ENCODE measurements around the gene BRD2. TPM values are rescaled to one million over a fixed set of nuclear protein-coding genes. Genes with fewer than 3 reads are reported as not detected.

The BRD2 gene
- polyA plus RNA-seq, 1 donor: 222 TPM

GRCh38 chr6:32946893-32947292 lies 21.5 kb upstream of the BRD2 start:
- no peaks in the 10 kb centered on the region for H3K9me3 ChIP-seq (ENCODE audit: control insufficient read depth, low read depth, low read length)

DNA sequence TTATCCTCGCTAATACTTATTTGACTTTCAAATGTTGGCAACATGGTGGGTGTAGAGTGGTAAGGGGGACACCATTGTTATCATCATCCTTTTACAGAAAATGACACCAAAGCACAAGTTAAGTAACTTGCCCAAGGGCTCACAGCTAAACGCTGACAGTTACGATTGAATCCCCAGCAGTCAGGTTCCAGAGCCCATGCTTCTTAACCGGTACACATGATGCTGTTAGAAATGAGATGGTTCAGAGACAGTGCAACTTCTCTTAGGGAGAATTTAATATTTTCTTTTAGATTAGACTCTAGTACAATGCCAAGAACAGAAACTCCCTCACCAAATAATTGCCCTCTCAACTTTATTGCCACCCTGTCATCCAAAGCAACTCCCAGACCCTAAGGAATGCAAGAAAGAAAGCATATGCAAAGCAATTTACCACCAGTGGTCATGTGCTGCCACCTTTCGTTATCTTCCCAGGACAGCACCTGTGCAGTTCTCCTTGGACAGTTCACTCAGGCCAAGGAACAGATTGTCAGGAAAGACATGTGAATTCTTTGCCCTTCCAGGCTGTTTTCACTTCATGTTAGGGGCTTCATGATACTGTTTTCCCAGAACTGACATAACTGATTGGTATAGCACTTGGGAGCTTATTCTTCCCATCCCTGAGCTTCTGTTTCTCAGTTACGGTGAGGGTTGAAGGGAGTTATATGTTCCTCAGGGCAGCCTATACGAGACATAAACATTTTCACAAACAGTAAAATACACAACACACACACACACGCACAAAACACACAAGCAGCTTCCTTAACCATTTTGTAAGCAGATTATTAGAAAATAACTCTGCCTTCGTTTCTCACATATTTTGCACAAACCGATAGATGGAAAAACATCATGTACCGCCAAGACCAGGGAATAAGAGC lies 20.6 kb upstream of the BRD2 start:
- Histone ChIP-seq H3K9me3 (ENCODE audit: control insufficient read depth, low read depth, low read length) (no peaks in the 10 kb centered on the region), H3K4me3 (ENCODE audit: low read length) (no peak overlapping the region), H3K27ac (ENCODE audit: low read length) (no peak overlapping the region), H3K27me3 (ENCODE audit: control insufficient read depth, insufficient read depth, low read length) (no peaks in the 10 kb centered on the region), H3K4me1 (ENCODE audit: control insufficient read depth, insufficient read depth, low read length) (no peaks in the 10 kb centered on the region), H3K36me3 (ENCODE audit: control insufficient read depth, insufficient read depth, low read length) (no peaks in the 10 kb centered on the region)
- peak; percentile 57 to 63 for DNase-seq
- 60% methylated on average over 1 of the region's 11 CpGs for WGBS (ENCODE audit: insufficient coverage, low lambda C conversion rate)

More at GRCh38 chr6:32946893-32947292, 21.5 kb upstream of the BRD2 start:
- H3K27me3 ChIP-seq (ENCODE audit: control insufficient read depth, insufficient read depth, low read length): no peaks in the 10 kb centered on the region
- H3K4me1 ChIP-seq (ENCODE audit: control insufficient read depth, insufficient read depth, low read length): no peaks in the 10 kb centered on the region
- no peak overlapping the region for H3K27ac ChIP-seq (ENCODE audit: low read length)
- DNase-seq: no peak
- H3K36me3 ChIP-seq (ENCODE audit: control insufficient read depth, insufficient read depth, low read length): no peaks in the 10 kb centered on the region
- no peak overlapping the region for H3K4me3 ChIP-seq (ENCODE audit: low read length)

- no CpG with 5 or more reads among the region's 9 CpGs for WGBS (ENCODE audit: insufficient coverage, low lambda C conversion rate)
- no peak for DNase-seq
- Histone ChIP-seq H3K36me3 (ENCODE audit: control insufficient read depth, insufficient read depth, low read length) (no peaks in the 10 kb centered on the region), H3K27ac (ENCODE audit: low read length) (no peak overlapping the region), H3K9me3 (ENCODE audit: control insufficient read depth, low read depth, low read length) (no peaks in the 10 kb centered on the region), H3K4me3 (ENCODE audit: low read length) (no peak overlapping the region), H3K4me1 (ENCODE audit: control insufficient read depth, insufficient read depth, low read length) (no peaks in the 10 kb centered on the region), H3K27me3 (ENCODE audit: control insufficient read depth, insufficient read depth, low read length) (no peaks in the 10 kb centered on the region)
Observed at GRCh38 chr6:32949113-32949512, 19.3 kb upstream of the BRD2 start.

- H3K27me3 ChIP-seq (ENCODE audit: control insufficient read depth, insufficient read depth, low read length): no peaks in the 10 kb centered on the region
- H3K27ac ChIP-seq (ENCODE audit: low read length): no peak overlapping the region
- 100% methylated on average over 1 of the region's 3 CpGs for WGBS (ENCODE audit: insufficient coverage, low lambda C conversion rate)
- no peaks in the 10 kb centered on the region for H3K36me3 ChIP-seq (ENCODE audit: control insufficient read depth, insufficient read depth, low read length)
- no peak overlapping the region for H3K4me3 ChIP-seq (ENCODE audit: low read length)
- no peaks in the 10 kb centered on the region for H3K9me3 ChIP-seq (ENCODE audit: control insufficient read depth, low read depth, low read length)
- no peaks in the 10 kb centered on the region for H3K4me1 ChIP-seq (ENCODE audit: control insufficient read depth, insufficient read depth, low read length)
- DNase-seq: no peak
Observed at GRCh38 chr6:32950010-32950409, 18.4 kb upstream of the BRD2 start.

DNA sequence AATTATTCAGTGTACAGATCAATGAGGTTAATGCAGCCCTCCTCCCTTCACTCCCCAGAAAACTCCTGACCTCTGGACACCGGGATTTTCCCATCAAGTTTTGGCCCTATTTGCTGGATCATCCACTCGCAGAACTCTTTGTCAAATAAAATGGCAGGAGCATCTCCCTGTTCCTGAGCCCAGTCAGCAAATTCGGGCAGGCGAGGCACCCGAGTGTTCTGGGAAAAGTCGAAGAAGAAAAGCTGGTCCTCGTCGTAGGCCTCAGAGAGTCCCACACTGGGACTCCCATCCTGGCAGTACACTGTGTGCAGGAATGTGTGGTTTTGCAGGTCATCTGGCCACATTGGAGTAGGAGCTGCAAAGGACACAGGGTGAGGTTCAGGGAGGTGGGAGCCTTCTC lies 17.9 kb upstream of the BRD2 start:
- H3K4me3 ChIP-seq (ENCODE audit: low read length): no peak overlapping the region
- no peaks in the 10 kb centered on the region for H3K27me3 ChIP-seq (ENCODE audit: control insufficient read depth, insufficient read depth, low read length)
- no peaks in the 10 kb centered on the region for H3K4me1 ChIP-seq (ENCODE audit: control insufficient read depth, insufficient read depth, low read length)
- no peaks in the 10 kb centered on the region for H3K9me3 ChIP-seq (ENCODE audit: control insufficient read depth, low read depth, low read length)
- DNase-seq: no peak
- no peaks in the 10 kb centered on the region for H3K36me3 ChIP-seq (ENCODE audit: control insufficient read depth, insufficient read depth, low read length)
- no peak overlapping the region for H3K27ac ChIP-seq (ENCODE audit: low read length)
- 100% methylated on average over 1 of the region's 8 CpGs for WGBS (ENCODE audit: insufficient coverage, low lambda C conversion rate)

DNA sequence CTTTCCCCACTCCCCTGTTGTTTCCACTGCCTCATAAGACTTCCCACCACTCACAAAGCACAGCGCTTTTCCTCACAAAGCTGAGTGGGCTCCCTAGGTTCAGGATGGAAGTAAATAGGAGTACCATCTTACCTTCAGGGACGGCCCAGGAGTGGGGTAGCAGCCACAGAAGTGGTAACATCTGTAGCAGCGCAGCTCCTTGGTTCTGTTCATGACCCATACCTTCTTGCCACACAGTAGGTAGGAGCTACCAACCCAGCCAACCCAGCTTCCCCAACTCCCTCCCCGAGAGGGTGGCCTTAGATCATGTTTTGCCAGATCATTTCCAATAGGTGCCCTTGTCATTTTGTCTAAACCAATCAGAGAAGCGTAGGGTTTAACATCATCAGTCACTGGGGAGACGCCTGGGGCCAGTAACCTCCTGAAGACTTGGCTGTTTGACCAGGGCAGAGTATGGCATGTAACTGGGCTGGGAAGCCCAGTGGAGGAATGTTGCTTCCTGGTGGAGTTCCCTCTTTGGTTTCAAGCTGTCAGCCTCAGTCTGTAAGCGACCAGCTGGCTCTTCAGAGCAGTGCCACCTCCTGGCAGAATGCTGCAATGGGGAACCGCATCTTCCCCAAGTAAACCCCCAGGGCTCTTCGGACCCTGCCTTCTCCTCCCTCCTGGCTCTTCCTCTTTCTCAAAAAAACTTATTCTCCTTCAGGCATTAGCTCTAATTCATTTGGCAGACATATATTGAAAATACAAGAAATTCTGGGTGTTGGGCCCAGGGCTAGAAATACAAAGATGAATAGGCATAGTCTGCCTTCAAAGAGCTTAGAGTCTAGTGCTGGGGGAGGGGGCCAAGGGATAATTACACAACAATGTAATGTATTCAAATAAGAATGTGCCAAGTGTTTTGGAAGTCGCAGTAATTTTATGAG lies 15.3 kb upstream of the BRD2 start, which contains the start of gene HLA-DMA:
Gene HLA-DMA, minus strand, starts transcription at position 281 of the 923 bp plus-strand sequence. Its CDS starts 61 bp downstream, at position 220.
- no peak within 1 kb of the TSS for H3K4me3 ChIP-seq (ENCODE audit: low read length)
- H3K4me1 ChIP-seq (ENCODE audit: control insufficient read depth, insufficient read depth, low read length): no peaks in the 10 kb centered on the region
- H3K27me3 ChIP-seq (ENCODE audit: control insufficient read depth, insufficient read depth, low read length): no peaks in the 10 kb centered on the region
- no peaks in the 10 kb centered on the region for H3K36me3 ChIP-seq (ENCODE audit: control insufficient read depth, insufficient read depth, low read length)
- H3K9me3 ChIP-seq (ENCODE audit: control insufficient read depth, low read depth, low read length): no peaks in the 10 kb centered on the region
- WGBS (ENCODE audit: insufficient coverage, low lambda C conversion rate): no CpG with 5 or more reads among the region's 10 CpGs
- H3K27ac ChIP-seq (ENCODE audit: low read length): no peak within 1 kb of the TSS
- DNase-seq: peak; percentile 92 to 93

DNA sequence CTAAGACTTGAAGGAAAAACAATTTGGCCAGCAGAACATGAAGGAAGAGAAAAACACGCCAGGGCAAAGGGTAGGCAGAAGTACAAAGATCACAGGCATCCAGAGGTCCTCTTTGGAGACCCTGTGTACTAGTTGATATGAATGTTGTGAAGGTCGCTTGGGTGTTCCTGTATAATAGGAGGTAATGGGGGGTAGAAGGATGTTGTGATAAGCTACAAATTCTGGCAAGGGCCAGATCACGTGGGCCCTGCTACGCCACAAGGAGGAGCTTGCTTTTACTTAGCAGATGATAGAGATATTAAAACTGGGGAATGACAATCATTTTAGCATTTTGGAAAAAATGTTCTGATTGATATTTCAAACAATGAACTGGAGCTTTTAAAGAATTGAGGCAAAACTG lies 14.6 kb upstream of the BRD2 start:
- H3K36me3 ChIP-seq (ENCODE audit: control insufficient read depth, insufficient read depth, low read length): no peaks in the 10 kb centered on the region
- DNase-seq: no peak
- no peak overlapping the region for H3K27ac ChIP-seq (ENCODE audit: low read length)
- no peaks in the 10 kb centered on the region for H3K27me3 ChIP-seq (ENCODE audit: control insufficient read depth, insufficient read depth, low read length)
- H3K4me3 ChIP-seq (ENCODE audit: low read length): no peak overlapping the region
- no peaks in the 10 kb centered on the region for H3K9me3 ChIP-seq (ENCODE audit: control insufficient read depth, low read depth, low read length)
- WGBS (ENCODE audit: insufficient coverage, low lambda C conversion rate): 100% methylated on average over 1 of the region's 4 CpGs
- no peaks in the 10 kb centered on the region for H3K4me1 ChIP-seq (ENCODE audit: control insufficient read depth, insufficient read depth, low read length)

DNA sequence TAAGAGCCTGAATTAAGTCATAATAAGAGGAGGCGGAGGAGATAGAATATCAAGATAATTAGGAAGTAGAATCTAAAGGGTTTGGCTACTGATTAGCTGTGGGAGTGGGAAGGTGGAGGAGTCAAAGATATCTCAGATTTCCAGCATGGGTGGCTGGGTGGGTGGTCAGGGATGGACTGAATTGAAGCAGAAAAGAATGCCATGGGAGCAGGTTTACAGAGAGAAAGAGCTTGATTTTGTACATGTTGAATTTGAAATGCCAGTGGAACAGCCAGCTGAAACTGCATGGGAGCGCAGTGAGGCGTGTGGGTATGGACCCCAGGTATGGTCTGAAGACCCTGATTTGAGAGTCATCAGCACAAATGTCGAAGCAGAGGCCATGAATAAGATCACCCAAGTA lies 14.1 kb upstream of the BRD2 start:
- no peak overlapping the region for H3K27ac ChIP-seq (ENCODE audit: low read length)
- no peak overlapping the region for H3K4me3 ChIP-seq (ENCODE audit: low read length)
- DNase-seq: no peak
- 78% methylated on average over 3 of the region's 4 CpGs for WGBS (ENCODE audit: insufficient coverage, low lambda C conversion rate)
- no peaks in the 10 kb centered on the region for H3K9me3 ChIP-seq (ENCODE audit: control insufficient read depth, low read depth, low read length)
- no peaks in the 10 kb centered on the region for H3K27me3 ChIP-seq (ENCODE audit: control insufficient read depth, insufficient read depth, low read length)
- H3K36me3 ChIP-seq (ENCODE audit: control insufficient read depth, insufficient read depth, low read length): no peaks in the 10 kb centered on the region
- no peaks in the 10 kb centered on the region for H3K4me1 ChIP-seq (ENCODE audit: control insufficient read depth, insufficient read depth, low read length)

DNA sequence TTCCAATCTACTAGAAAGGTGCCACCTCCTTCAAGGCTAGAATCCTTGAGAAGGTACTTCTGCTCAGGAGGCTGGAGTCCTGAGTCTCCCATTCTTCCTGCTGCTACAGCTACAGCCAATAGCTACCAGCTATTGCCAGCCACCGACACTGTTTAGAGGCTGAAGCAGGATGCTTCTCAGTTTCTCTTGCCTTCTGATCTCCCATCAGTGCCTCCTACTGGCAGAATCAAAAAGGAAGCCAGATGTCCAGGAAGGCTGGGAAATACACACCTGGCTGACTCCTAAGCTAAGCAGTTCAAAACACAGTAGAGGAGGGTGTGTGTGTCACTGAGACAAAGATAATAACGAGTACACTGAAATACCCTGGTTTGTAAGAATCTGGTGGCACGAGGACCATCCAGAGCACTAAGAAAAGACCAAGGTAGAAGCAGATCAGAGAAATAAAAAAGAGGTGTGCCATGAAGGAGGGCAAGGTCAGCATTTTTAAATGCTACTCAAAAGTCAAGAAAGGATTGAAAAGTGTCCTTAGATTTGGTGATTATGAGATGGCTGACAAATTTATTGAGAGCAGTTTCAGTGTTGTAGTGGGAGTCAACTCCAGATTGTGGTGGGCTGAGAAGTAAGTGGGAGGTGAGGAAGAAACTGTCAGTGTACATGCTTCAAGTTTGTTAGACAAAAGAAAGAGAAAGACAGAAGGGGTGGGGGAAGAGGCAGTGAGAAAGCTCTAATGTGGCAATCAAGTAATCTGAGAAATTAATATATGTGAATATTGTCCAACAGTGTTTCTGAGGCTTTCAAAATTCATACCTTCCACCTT lies 13.2 kb upstream of the BRD2 start:
- Histone ChIP-seq H3K36me3 (ENCODE audit: control insufficient read depth, insufficient read depth, low read length) (no peaks in the 10 kb centered on the region), H3K27me3 (ENCODE audit: control insufficient read depth, insufficient read depth, low read length) (no peaks in the 10 kb centered on the region), H3K27ac (ENCODE audit: low read length) (no peak overlapping the region), H3K4me3 (ENCODE audit: low read length) (no peak overlapping the region), H3K4me1 (ENCODE audit: control insufficient read depth, insufficient read depth, low read length) (no peaks in the 10 kb centered on the region), H3K9me3 (ENCODE audit: control insufficient read depth, low read depth, low read length) (no peaks in the 10 kb centered on the region)
- WGBS (ENCODE audit: insufficient coverage, low lambda C conversion rate): 40% methylated on average over 1 of the region's 3 CpGs
- DNase-seq: peak in 1 of 2 donors; percentile 53

DNA sequence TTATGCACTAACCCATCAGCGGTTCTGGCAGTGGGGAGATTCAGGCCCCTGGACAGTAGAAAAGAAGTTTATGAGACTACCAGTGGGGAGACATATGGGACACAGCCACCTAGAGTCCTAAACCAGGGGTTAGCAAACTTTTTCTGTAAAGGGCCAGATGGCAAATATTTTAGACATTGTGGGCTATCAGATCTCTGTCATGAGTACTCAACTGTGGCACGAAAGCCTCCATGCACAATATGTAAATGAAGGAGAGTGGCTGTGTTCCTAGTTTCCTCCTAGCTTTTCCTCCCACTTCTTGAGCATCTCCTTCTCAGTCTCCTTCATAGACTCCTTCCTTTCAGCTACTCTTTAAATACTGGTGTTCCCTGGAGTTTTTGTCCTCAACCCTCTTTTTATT lies 12.2 kb upstream of the BRD2 start:
- H3K27me3 ChIP-seq (ENCODE audit: control insufficient read depth, insufficient read depth, low read length): no peaks in the 10 kb centered on the region
- no peaks in the 10 kb centered on the region for H3K36me3 ChIP-seq (ENCODE audit: control insufficient read depth, insufficient read depth, low read length)
- DNase-seq: no peak
- no peaks in the 10 kb centered on the region for H3K4me1 ChIP-seq (ENCODE audit: control insufficient read depth, insufficient read depth, low read length)
- H3K27ac ChIP-seq (ENCODE audit: low read length): no peak overlapping the region
- no peak overlapping the region for H3K4me3 ChIP-seq (ENCODE audit: low read length)
- H3K9me3 ChIP-seq (ENCODE audit: control insufficient read depth, low read depth, low read length): no peaks in the 10 kb centered on the region
- 100% methylated on average over 1 of the region's 2 CpGs for whole genome bisulfite sequencing (ENCODE audit: insufficient coverage, low lambda C conversion rate)
